Adrenal gland (tissue), 12 donors: Measurements from ENCODE around the gene MRAS. TPM values are rescaled to one million over a fixed set of nuclear protein-coding genes. Genes with fewer than 3 reads are reported as not detected.

ENCODE experiments used
- DNase-seq, 7 donors: peaks; one replicate each; pipeline ENCODE4 v3.0.0-alpha.2; 2019 to 2020
- H3K27ac ChIP-seq, 5 donors: fragments of 200-600 bp; sonication (generic) in 4 of 5; 1 replicate in 3 of 5; 2 replicates in 2 of 5; pipeline versions ENCODE4 v1.5.1 to v1.8.0; 2016 to 2020; ENCODE audit warnings: mild to moderate bottlenecking in 1 of 5
- H3K27me3 ChIP-seq: fragments of 200-600 bp; 2 replicates; pipeline ENCODE4 v1.8.0; 2021
- H3K36me3 ChIP-seq, 2 donors: fragments of 200-600 bp; replicated peaks in 1 of 2; 1 replicate in 1 of 2; 2 replicates in 1 of 2; pipeline versions ENCODE4 v1.5.1 to v1.8.0; 2018 to 2022
- H3K4me1 ChIP-seq, 2 donors: fragments of 200-600 bp; replicated peaks in 1 of 2; 1 replicate in 1 of 2; 2 replicates in 1 of 2; pipeline versions ENCODE4 v1.5.1 to v1.8.0; 2018 to 2021
- H3K4me3 ChIP-seq, 4 donors: fragments of 200-600 bp; sonication (generic) in 3 of 4; one replicate each; pipeline ENCODE4 v1.5.1; 2016 to 2018
- H3K9me3 ChIP-seq, 3 donors: fragments of 200-600 bp; sonication (generic) in 1 of 3; replicated peaks in 1 of 3; 1 replicate in 2 of 3; 2 replicates in 1 of 3; pipeline versions ENCODE4 v1.5.1 to v1.8.0; 2016 to 2021
- CTCF ChIP-seq, 6 experiments: fragments of 450-650 bp in 4 of 6; fragments of 200-600 bp in 2 of 6; sonication (generic) in 1 of 6; IDR thresholded peaks; 1 replicate in 5 of 6; 2 replicates in 1 of 6; pipeline versions ENCODE4 v1.5.1 to v1.8.0; 2016 to 2021; ENCODE audit warnings: antibody characterized with exemption in 6 of 6, mild to moderate bottlenecking in 2 of 6, moderate library complexity in 1 of 6
- POLR2A ChIP-seq, 2 donors: fragments of 450-650 bp; IDR thresholded peaks; one replicate each; pipeline ENCODE4 v1.6.1; 2017; ENCODE audit warnings: antibody characterized with exemption in 2 of 2, mild to moderate bottlenecking in 2 of 2, moderate library complexity in 1 of 2
- WGBS, 4 donors: extraction: QIAGEN DNeasy Blood & Tissue Kit in 2 of 4; methylation state at CpG; one replicate each; pipeline versions ENCODE4 v1.1.5 to v1.1.7; 2013 to 2017; 5-methylcytosine and 5-hydroxymethylcytosine counted together
- intact Hi-C, 2 donors: fragments of 100-400 bp; cut with DNase I; formaldehyde crosslinking; loops; one replicate each; pipeline versions ENCODE4 v1.14.1 to v1.15.0; 2022 to 2023
- polyA plus RNA-seq, 3 donors: library from polyadenylated mRNA; stranded (reverse); fragments of 200-250 nt in 2 of 3; fragments of 350-450 nt in 1 of 3; fragmentation: Illumina TruSeq in 1 of 3; extraction: RNeasy Lipid Tissue Mini Kit (QIAGEN cat#74804) in 1 of 3; gene quantifications; one replicate each; pipeline ENCODE4 v1.2.3, GENCODE V29; 2013 to 2014
- total RNA-seq, 9 donors: library from RNA; depleted of rRNA in 4 of 9; stranded (reverse); fragments of >200 nt in 4 of 9; fragments of 120-200 nt in 1 of 9; fragmentation: NEBNext Ultra II Directional in 1 of 9; extraction: Animal tissue kit (Norgen Biotek cat#: 25700) in 1 of 9; gene quantifications; one replicate each; pipeline versions ENCODE4 v1.1.0 to v1.2.4, GENCODE V29; 2013 to 2023
- donor health status: healthy with polysubstance abuse.
- donor health status: Bipolar disorder and iron deficiency.
- donor health status: DM: yes; HTN: yes; CAD: no.
- donor health status: DM: no; HTN: no; CAD: no.
- donor health status: DM: no; HTN: no; CAD: no.
- donor health status: DM: yes; HTN: yes; CAD: no.

The MRAS gene
- total and polyA plus RNA-seq, 12 donors: 47.9 to 337 (median 109) TPM

- DNase-seq: no peak
- Histone ChIP-seq H3K27me3 (no peaks in the 10 kb centered on the region), H3K27ac (peak overlapping the region in 3 of 5 donors; percentile 30 to 71 (median 35)), H3K9me3 (no peaks in the 10 kb centered on the region), H3K36me3 (no peaks in the 10 kb centered on the region), H3K4me3 (no peak overlapping the region), H3K4me1 (peaks cover 31 to 66% of the 10 kb centered on the region in 2 donors)
- intact Hi-C loops: no loop called here
- 75 to 90% (median 83%) methylated on average over 4 of the region's 4 CpGs for WGBS, 4 donors
- TF ChIP-seq POLR2A (IDR thresholded peaks at IDR 0.05): no peak
- TF ChIP-seq CTCF (IDR thresholded peaks at IDR 0.05): no peak
Observed at GRCh38 chr3:138365253-138365555, 16.8 kb downstream of the MRAS start.

GRCh38 chr3:138366006-138366759, 17.8 kb downstream of the MRAS start:
- no peaks in the 10 kb centered on the region for H3K9me3 ChIP-seq
- intact Hi-C loops: no loop called here
- H3K27ac ChIP-seq: peak overlapping the region in 3 of 5 donors; percentile 30 to 79 (median 52)
- H3K36me3 ChIP-seq: no peaks in the 10 kb centered on the region
- DNase-seq: peak in 4 of 7 donors; percentile 35 to 71 (median 53)
- peaks cover 25 to 56% of the 10 kb centered on the region in 2 donors for H3K4me1 ChIP-seq
- WGBS, 4 donors: 45 to 53% (median 47%) methylated on average over 7 to 8 of the region's 8 CpGs
- no peak overlapping the region for H3K4me3 ChIP-seq
- H3K27me3 ChIP-seq: no peaks in the 10 kb centered on the region
- TF ChIP-seq CTCF (IDR thresholded peaks at IDR 0.05) (no peak), POLR2A (IDR thresholded peaks at IDR 0.05) (no peak)

DNA sequence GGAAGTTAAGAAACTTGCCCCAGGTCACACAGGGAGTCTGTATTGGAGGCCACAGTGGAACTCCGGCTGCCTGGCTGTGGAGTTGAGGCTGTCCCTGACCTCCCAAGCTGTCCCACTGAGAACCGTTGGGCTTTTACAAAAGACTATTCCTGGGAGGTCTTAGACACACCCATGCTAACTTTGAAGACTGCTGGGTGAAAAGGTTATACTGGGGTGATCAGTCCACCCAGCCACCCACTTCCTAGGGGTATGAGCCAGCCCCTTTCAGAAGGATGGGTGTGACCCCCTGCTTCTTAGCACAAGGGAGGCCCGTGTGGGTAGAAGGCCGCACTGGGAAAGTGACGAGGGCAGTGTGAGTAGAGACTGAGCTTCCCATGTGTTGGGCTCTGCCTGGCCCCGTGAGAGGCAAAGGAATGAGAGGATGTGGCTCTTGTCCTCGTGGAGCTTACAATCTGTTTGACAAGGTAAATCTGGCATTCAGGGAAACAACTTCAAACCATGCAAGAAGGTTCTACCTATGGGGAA, 19.0 kb downstream of the MRAS start:
- peak overlapping the region in 2 of 5 donors; percentile 52 to 79 for H3K27ac ChIP-seq
- no peak for DNase-seq
- H3K4me1 ChIP-seq: peaks cover 25 to 63% of the 10 kb centered on the region in 2 donors

DNA sequence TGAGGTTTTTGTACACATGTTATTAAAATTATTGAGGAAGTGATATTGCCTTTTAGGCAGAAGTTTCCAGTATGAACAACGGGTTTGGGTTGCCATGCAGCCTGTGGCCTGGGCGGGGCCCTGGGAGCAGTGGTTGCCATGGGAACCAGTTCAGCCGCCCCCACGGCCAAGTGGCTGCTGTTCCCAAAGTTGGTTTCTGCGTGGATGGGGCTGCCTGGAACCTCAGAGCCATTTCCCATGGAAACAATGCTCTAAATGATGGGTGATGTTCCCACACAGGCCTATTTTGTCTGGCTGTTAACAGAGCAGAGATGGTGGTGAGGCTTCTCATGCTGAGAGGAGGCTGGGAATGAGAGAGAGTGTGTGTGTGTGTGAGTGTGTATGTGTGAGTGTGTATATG, 19.5 kb downstream of the MRAS start:
- Histone ChIP-seq H3K27ac (peak overlapping the region in 2 of 5 donors; percentile 52 to 79), H3K4me3 (no peak overlapping the region), H3K36me3 (no peaks in the 10 kb centered on the region), H3K9me3 (no peaks in the 10 kb centered on the region), H3K4me1 (peaks cover 25 to 63% of the 10 kb centered on the region in 2 donors), H3K27me3 (no peaks in the 10 kb centered on the region)
- peak in 4 of 7 donors; percentile 49 to 76 (median 54) for DNase-seq
- TF ChIP-seq CTCF (IDR thresholded peaks at IDR 0.05) (no peak), POLR2A (IDR thresholded peaks at IDR 0.05) (no peak)
- WGBS, 4 donors: 53 to 69% (median 62%) methylated on average over 5 of the region's 5 CpGs
- intact Hi-C loops: no loop called here

More for the DNA sequence above, 19.0 kb downstream of the MRAS start:
- H3K36me3 ChIP-seq: no peaks in the 10 kb centered on the region
- intact Hi-C loops: no loop called here
- H3K9me3 ChIP-seq: no peaks in the 10 kb centered on the region
- no peaks in the 10 kb centered on the region for H3K27me3 ChIP-seq
- no peak overlapping the region for H3K4me3 ChIP-seq
- no peak for TF ChIP-seq POLR2A (IDR thresholded peaks at IDR 0.05)
- no peak for TF ChIP-seq CTCF (IDR thresholded peaks at IDR 0.05)
- 72 to 81% (median 78%) methylated on average over 5 to 7 of the region's 7 CpGs for WGBS, 4 donors
